CD14-positive monocyte (primary cell): ENCODE results near the gene TSPAN33. TPM values are rescaled to one million over a fixed set of nuclear protein-coding genes. Genes with fewer than 3 reads are reported as not detected.
A peak's percentile ranks its signal among the peaks of the same experiment; 100 is the strongest.

Experiments used
- DNase-seq, 3 donors: peaks; one replicate each; pipeline ENCODE4 v3.0.0-alpha.2; 2011 to 2022
- H2AFZ ChIP-seq: 2 replicates; pipeline ENCODE4 v1.6.0; 2012; ENCODE audit warnings: mild to moderate bottlenecking, low read depth, low read length, inconsistent platforms; ENCODE audit not compliant: insufficient read depth, poor library complexity, severe bottlenecking
- H3K27ac ChIP-seq, 2 donors: 1 replicate in 1 of 2; 2 replicates in 1 of 2; pipeline ENCODE4 v1.5.1; 2012 to 2013; ENCODE audit warnings: low read length in 2 of 2, control low read depth in 1 of 2, inconsistent platforms in 1 of 2, low read depth in 1 of 2, mild to moderate bottlenecking in 1 of 2
- H3K27me3 ChIP-seq, 2 donors: one replicate each; pipeline versions ENCODE4 v1.6.0 to v1.6.1; 2011 to 2013; ENCODE audit warnings: low read length in 2 of 2; ENCODE audit not compliant: control insufficient read depth in 2 of 2, insufficient read depth in 2 of 2
- H3K36me3 ChIP-seq, 2 donors: replicated peaks in 1 of 2; 1 replicate in 1 of 2; 2 replicates in 1 of 2; pipeline versions ENCODE4 v1.5.1 to v1.6.1; 2012 to 2013; ENCODE audit warnings: low read length in 2 of 2, control low read depth in 1 of 2, inconsistent platforms in 1 of 2, mild to moderate bottlenecking in 1 of 2; ENCODE audit not compliant: insufficient read depth in 2 of 2, control insufficient read depth in 1 of 2
- H3K4me1 ChIP-seq, 2 donors: 1 replicate in 1 of 2; 2 replicates in 1 of 2; pipeline versions ENCODE4 v1.5.1 to v1.6.1; 2012 to 2013; ENCODE audit warnings: low read length in 2 of 2, control low read depth in 1 of 2, inconsistent platforms in 1 of 2, mild to moderate bottlenecking in 1 of 2, moderate library complexity in 1 of 2; ENCODE audit not compliant: insufficient read depth in 2 of 2, control insufficient read depth in 1 of 2
- H3K4me2 ChIP-seq: replicated peaks from 2 replicates; pipeline ENCODE3; 2012; ENCODE audit warnings: low read length, moderate library complexity, mild to moderate bottlenecking; ENCODE audit not compliant: poor library complexity, severe bottlenecking; ENCODE audit errors: extremely low read depth
- H3K4me3 ChIP-seq, 3 experiments: fragments of 200-600 bp in 1 of 3; sonication (generic) in 1 of 3; replicated peaks in 1 of 3; 1 replicate in 2 of 3; 2 replicates in 1 of 3; pipeline ENCODE4 v1.5.1; 2011 to 2013; ENCODE audit warnings: low read length in 3 of 3, mild to moderate bottlenecking in 3 of 3, control low read depth in 2 of 3, low read depth in 2 of 3, inconsistent platforms in 1 of 3, moderate library complexity in 1 of 3
- H3K79me2 ChIP-seq: 2 replicates; pipeline ENCODE4 v1.6.0; 2012; ENCODE audit warnings: mild to moderate bottlenecking, control low read depth, inconsistent platforms, low read length, moderate library complexity; ENCODE audit not compliant: insufficient read depth
- H3K9ac ChIP-seq: 2 replicates; pipeline ENCODE4 v1.6.0; 2017; ENCODE audit warnings: low read length, mild to moderate bottlenecking; ENCODE audit not compliant: insufficient read depth, poor library complexity, severe bottlenecking
- H3K9me3 ChIP-seq, 2 donors: replicated peaks in 1 of 2; 1 replicate in 1 of 2; 2 replicates in 1 of 2; pipeline versions ENCODE4 v1.5.1 to v1.6.1; 2012 to 2013; ENCODE audit warnings: low read length in 2 of 2, control low read depth in 1 of 2; ENCODE audit not compliant: control insufficient read depth in 1 of 2, insufficient read depth in 1 of 2
- H4K20me1 ChIP-seq: 2 replicates; pipeline ENCODE4 v1.6.0; 2012; ENCODE audit warnings: mild to moderate bottlenecking, low read length, control low read depth, moderate library complexity; ENCODE audit not compliant: insufficient read depth
- H3K27ac Mint-ChIP-seq, 7 donors: one replicate each; pipeline ENCODE4 v1.8.0; 2020; ENCODE audit warnings: mild to moderate bottlenecking in 7 of 7, mixed read lengths in 7 of 7, moderate library complexity in 6 of 7, inconsistent platforms in 2 of 7
- H3K27me3 Mint-ChIP-seq, 3 donors: one replicate each; pipeline ENCODE4 v1.8.0; 2021 to 2022; ENCODE audit warnings: low read depth in 3 of 3, mild to moderate bottlenecking in 3 of 3, mixed read lengths in 3 of 3, moderate library complexity in 3 of 3, inconsistent platforms in 1 of 3
- H3K36me3 Mint-ChIP-seq, 2 donors: one replicate each; pipeline ENCODE4 v1.8.0; 2020; ENCODE audit warnings: mixed read lengths in 2 of 2, inconsistent platforms in 1 of 2, mild to moderate bottlenecking in 1 of 2
- H3K4me1 Mint-ChIP-seq: one replicate; pipeline ENCODE4 v1.8.0; 2020; ENCODE audit warnings: mild to moderate bottlenecking, mixed read lengths
- H3K4me3 Mint-ChIP-seq, 2 donors: one replicate each; pipeline ENCODE4 v1.8.0; 2020; ENCODE audit warnings: mild to moderate bottlenecking in 2 of 2, mixed read lengths in 2 of 2, moderate library complexity in 1 of 2
- H3K9me3 Mint-ChIP-seq, 7 donors: one replicate each; pipeline ENCODE4 v1.8.0; 2020 to 2022; ENCODE audit warnings: mixed read lengths in 7 of 7, mild to moderate bottlenecking in 6 of 7, moderate library complexity in 6 of 7, inconsistent platforms in 2 of 7
- CTCF ChIP-seq: fragments of 200-600 bp; IDR thresholded peaks from one replicate; pipeline ENCODE4 v1.8.0; 2022; ENCODE audit warnings: antibody characterized with exemption, mild to moderate bottlenecking
- WGBS: methylation state at CpG from one replicate; pipeline ENCODE4 v1.1.5; 2013; ENCODE audit warnings: missing lambda C conversion rate; ENCODE audit not compliant: insufficient coverage; 5-methylcytosine and 5-hydroxymethylcytosine counted together
- intact Hi-C, 2 donors: fragments of 100-400 bp; cut with micrococcal nuclease; formaldehyde crosslinking; loops; one replicate each; pipeline versions ENCODE4 v1.15.0 to v1.15.1; 2023
- polyA plus RNA-seq, 3 donors: library from polyadenylated mRNA; depleted of rRNA in 1 of 3; unstranded in 2 of 3; stranded (reverse) in 1 of 3; fragments of 300-500 nt in 2 of 3; fragments of >200 nt in 1 of 3; fragmentation: Illumina TruSeq in 2 of 3; gene quantifications; 1 replicate in 2 of 3; 2 replicates in 1 of 3; pipeline ENCODE4 v1.2.3, GENCODE V29; 2012 to 2021

Gene TSPAN33
- polyA plus RNA-seq, 3 donors, result 2.9 to 7.5 (median 4.4) TPM

DNA sequence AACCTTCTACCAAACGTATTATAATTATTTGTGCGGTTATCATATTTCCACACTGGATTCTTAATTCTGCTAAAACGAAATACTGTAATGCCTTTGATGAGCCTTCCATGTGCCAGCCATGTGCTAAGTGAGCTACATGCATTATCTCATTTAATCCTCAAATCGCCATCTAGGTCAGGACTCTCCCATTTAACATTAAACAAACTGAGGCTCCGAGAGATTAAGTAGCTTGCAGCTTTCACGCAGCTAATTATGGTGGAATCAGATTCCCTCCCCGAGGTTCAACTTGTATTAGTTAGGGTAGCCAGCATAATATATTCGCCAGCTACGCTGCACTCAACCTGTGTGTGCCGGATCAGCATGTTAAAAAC lies 798 bp upstream of the TSPAN33 start:
- no peaks in the 10 kb centered on the region for H3K79me2 ChIP-seq
- H3K4me3 Mint-ChIP-seq, result peak overlapping the region in 1 of 2 donors; percentile 93
- no peaks in the 10 kb centered on the region for H3K9me3 ChIP-seq
- peaks cover 39 to 42% of the 10 kb centered on the region in 2 donors for H3K4me1 ChIP-seq
- H3K27ac Mint-ChIP-seq, result no peak overlapping the region
- H3K36me3 Mint-ChIP-seq, result no peaks in the 10 kb centered on the region
- H3K27me3 Mint-ChIP-seq, result peaks cover 14 to 30% (median 16%) of the 10 kb centered on the region in 3 donors
- no peaks in the 10 kb centered on the region for H3K36me3 ChIP-seq
- peaks cover 0 to 2% (median 0%) of the 10 kb centered on the region in 7 donors for H3K9me3 Mint-ChIP-seq
- no peak overlapping the region for H3K27ac ChIP-seq
- WGBS, result 54% methylated on average over 7 of the region's 10 CpGs
- no peak for TF ChIP-seq CTCF
- H3K9ac ChIP-seq, result no peak overlapping the region
- intact Hi-C loops, result no loop called here
- H3K4me1 Mint-ChIP-seq, result peaks cover 43% of the 10 kb centered on the region
- H2AFZ ChIP-seq, result peak overlapping the region; percentile 59
- H3K27me3 ChIP-seq, result peaks cover 9 to 12% of the 10 kb centered on the region in 2 donors
- H4K20me1 ChIP-seq, result no peaks in the 10 kb centered on the region
- DNase-seq, result no peak
- H3K4me2 ChIP-seq, result peak overlapping the region; percentile 95
- H3K4me3 ChIP-seq, result peak overlapping the region in 1 of 3 experiments; percentile 71

GRCh38 chr7:129144834-129145668 lies 544 bp downstream of the TSPAN33 start:
- peak overlapping the region in 5 of 7 donors; percentile 4 to 76 (median 46) for H3K27ac Mint-ChIP-seq
- peaks cover 0 to 2% (median 0%) of the 10 kb centered on the region in 7 donors for H3K9me3 Mint-ChIP-seq
- Histone ChIP-seq H3K36me3 (no peaks in the 10 kb centered on the region), H3K9ac (peak overlapping the region; percentile 57), H3K27ac (no peak overlapping the region), H3K27me3 (peaks cover 9 to 12% of the 10 kb centered on the region in 2 donors), H3K4me3 (peak overlapping the region; percentile 38 to 80 (median 60)), H4K20me1 (no peaks in the 10 kb centered on the region), H3K9me3 (no peaks in the 10 kb centered on the region), H2AFZ (peak overlapping the region; percentile 93), H3K4me2 (peak overlapping the region; percentile 95), H3K4me1 (peaks cover 52 to 56% of the 10 kb centered on the region in 2 donors), H3K79me2 (no peaks in the 10 kb centered on the region)
- H3K4me3 Mint-ChIP-seq, result peak overlapping the region; percentile 85 to 97
- TF ChIP-seq CTCF, result peak; percentile 17
- DNase-seq, result no peak
- peaks cover 16 to 30% (median 17%) of the 10 kb centered on the region in 3 donors for H3K27me3 Mint-ChIP-seq
- WGBS, result under 1% methylated on average over 47 of the region's 58 CpGs
- intact Hi-C loops, result no loop called here
- H3K36me3 Mint-ChIP-seq, result no peaks in the 10 kb centered on the region
- peaks cover 56% of the 10 kb centered on the region for H3K4me1 Mint-ChIP-seq
